Activated gamma-delta T cell (primary cell): ENCODE data around the gene GNE.
"Not testable (repeated sequence)": the region's sequence is repeated elsewhere in the genome, so short reads cannot be mapped to it uniquely, and the experiment has no call there.

Experiments used
- DNase-seq: peaks from one replicate; lab custom pipeline; 2025; lab: John Stamatoyannopoulos, UW

The GNE gene

DNA sequence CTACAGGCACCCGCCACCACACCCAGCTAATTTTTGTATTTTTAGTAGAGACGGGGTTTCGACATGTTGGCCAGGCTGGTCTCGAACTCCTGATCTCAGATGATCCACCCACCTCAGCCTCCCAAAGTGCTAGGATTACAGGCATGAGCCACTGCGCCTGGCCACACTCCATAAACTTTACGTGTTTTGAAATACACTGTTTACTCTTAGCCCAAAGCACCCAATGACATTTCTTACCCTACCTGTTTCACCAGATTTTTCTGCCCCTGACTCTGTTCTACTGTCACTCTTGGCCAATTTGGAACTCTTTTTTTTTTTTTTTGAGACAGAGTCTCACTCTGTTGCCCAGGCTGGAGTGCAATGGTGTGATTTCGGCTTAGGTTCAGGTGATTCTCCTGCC lies 15.1 kb upstream of the GNE start:
- DNase-seq = not testable (repeated sequence)

- no peak for DNase-seq
Measured at GRCh38 chr9:36268007-36268427, 9.8 kb upstream of the GNE start.

GRCh38 chr9:36264896-36265295 lies 6.6 kb upstream of the GNE start:
- DNase-seq = no peak

- no peak for DNase-seq
Measured at GRCh38 chr9:36263683-36264082, 5.4 kb upstream of the GNE start.

DNA sequence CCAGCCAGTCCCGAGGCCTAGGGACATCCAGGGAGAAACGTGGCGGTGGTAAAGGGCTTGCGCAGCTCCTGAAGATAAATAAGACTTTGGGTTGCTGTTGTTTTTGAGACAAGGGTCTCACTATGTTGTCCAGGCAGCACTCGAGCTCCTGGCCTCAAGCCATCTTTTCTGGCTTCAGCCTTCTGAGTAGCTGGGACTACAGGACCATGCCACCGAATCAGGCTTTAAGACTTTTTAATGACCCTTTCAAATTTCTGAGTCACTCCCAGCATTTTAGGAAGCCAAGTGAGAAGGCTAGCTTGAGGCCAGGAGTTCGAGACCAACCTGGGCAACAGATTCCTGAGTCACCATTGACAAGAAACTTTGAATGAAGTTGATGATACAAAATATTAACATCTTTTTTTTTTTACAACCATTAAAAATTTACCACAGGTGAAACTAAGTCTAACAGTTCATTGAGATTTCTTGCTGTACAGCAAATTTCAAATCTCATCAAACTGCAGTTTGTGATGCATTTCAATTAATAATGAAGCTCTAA lies 817 bp upstream of the GNE start:
- no peak for DNase-seq

DNA sequence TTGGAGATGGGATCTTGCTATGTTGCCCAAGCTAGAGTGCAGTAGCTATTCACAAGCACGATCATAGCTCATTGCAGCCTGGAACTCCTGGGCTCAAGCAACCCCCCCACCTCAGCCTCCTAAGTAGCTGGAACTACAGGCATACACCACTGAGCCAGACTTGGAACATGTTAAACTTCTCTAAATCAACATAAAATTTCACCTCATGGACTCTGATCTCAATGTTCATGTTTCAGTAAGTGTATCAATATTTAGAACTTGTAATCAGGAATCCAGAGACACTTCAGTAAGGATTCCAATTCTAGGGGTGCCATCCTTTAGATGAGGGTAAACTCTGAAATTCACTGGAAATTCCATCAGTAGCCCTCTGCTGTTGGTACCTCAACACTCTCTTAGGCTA lies 6.8 kb downstream of the GNE start:
- no peak for DNase-seq

DNA sequence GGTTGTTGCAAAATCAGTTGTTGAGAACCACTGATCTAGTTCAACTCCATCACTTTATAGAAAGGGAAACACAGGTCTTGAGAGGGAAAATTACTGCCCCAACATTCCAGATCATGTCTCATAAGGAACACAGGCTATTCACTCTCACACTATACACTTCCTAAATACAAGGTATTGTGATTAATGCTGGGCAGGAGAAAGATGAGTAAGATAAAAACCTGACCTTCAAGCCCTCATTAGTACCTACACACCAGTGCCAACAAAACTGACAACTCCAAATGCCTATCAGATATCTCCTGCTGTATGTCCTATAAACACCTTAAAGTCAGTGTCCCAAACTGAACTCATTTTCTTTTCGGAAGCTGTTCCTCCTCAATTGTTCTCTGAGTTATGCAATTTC lies 8.2 kb downstream of the GNE start:
- DNase-seq = no peak

DNA sequence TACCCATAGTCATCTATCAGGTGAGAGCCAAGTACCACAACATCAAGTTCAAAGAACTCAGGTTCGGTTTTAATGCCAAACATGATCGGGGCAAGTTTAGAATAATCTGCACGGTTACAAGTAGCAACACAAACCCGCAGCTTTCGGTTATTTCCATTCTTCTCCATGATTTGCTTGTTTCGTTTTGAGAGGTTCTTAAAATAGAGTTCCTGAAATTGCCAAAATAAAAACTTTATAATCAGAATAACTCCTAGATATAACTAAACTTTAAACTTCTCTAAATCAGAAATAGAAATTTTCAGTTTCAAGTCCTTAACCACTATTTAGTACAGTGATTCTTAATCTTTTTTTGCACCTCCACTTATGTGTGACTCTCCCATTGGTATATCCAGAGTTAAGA lies 9.1 kb downstream of the GNE start:
- DNase-seq = no peak

GRCh38 chr9:36248061-36248460 lies 10.2 kb downstream of the GNE start:
- DNase-seq = not testable (repeated sequence)

DNA sequence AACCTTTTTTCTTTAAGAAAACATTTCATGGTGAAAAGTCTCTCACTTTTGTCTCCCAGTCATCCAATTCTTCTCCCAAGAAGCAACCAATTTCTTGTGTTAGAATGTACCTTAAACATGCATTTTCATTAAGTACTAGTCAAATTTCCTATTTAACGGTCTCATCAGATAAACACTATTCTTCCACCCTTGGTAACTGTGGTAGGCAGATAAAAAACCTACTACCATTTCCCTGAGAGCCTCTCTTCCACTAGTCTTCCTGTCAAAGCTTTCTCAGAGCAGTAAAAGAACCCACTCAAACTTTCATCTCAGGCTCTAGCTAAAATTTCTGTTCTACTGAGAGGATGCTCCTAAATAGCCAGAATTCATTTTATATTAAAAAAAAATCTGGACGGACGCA lies 10.9 kb downstream of the GNE start:
- no peak for DNase-seq

DNA sequence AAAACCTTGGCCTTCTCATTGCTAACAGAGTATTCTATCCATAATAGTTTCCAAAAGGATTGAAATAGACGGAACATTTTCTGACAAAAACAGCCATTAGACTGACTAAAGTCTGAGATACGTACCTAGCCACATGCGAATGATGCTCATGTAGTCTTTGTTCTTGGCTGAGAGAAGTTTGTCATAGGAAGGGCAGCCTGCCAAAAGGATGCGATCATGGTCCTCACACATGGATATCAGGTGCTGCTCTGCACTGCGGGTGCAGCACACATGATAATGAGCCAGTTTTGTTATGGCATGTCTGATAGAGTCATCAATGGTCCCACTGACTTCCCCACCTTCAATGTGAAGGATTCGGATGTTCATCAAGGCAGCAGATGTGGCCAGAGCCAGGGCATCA lies 12.3 kb downstream of the GNE start:
- DNase-seq = no peak

DNA sequence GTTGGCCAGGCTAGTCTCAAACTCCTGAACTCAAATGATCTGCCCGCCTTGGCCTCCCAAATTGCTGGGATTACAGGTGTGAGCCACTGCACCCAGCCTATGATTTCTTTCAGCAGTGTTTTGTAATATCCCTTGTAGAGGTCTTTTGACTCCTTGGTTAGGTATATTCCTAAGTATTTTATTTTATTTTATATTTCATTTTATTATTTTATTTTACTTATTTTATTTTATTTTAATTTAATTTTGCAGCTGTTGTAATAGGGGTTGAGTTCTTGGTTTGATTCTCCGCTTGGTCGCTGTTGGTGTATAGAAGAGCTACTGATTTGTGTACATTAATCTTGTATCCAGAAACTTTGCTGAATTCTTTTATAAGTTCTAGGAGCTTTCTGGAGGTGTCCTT lies 18.6 kb downstream of the GNE start:
- DNase-seq = not testable (repeated sequence)

DNA sequence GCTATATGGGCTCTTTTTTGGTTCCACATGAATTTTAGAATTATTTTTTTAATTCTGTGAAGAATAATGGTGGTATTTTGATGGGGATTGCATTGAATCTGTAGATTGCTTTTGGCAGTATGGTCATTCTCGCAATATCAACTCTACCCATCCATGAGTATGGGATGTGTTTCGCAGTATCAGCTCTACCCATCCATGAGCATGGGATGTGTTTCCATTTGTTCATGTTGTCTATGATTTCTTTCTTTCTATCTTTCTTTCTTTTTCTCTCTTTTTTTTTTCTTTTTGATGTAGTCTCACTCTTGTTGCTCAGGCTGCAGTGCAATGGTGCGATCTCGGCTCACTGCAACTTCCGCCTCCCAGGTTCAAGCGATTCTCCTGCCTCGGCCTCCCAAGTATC lies 19.0 kb downstream of the GNE start:
- not testable (repeated sequence) for DNase-seq

GRCh38 chr9:36237230-36237629 lies 21.0 kb downstream of the GNE start:
- DNase-seq = no peak

DNA sequence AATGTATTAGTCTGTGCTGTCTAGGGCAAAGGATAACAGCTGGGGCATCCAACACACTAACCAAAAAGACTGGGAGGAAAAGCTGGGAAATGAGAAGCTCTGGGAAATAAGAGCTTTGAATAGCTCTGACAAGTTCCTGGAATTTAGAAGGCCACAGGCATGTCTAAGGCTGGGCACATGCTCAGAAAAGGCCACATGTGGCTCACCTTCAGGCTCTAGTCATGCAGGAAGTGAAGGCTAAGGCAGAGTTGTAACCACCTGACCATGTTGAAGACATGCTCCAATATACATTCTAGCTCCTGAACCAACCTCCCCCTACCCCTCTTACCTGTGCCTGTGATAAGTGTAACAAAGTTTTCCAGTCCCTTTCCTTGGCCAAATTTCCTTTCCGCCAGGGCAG lies 35.8 kb downstream of the GNE start:
- DNase-seq = no peak

DNA sequence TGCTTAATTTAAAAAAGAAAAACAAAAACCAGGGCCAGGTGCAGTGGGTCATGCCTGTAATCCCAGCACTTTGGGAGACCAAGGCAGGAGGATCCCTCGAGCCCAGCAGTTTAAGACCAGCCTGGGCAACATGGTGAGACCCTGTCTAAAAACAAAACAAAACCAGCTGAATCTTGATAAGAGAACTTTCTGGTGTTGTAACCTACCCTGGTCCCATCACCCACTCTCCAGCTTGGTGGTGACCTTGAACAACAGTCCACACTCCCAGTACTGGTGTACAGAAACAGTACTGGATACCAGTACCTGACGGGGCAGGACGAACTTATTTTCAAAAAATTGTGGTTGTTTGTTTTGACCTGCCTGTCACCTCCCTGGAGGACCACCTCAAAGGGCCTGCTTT lies 36.6 kb downstream of the GNE start:
- no peak for DNase-seq

- no peak for DNase-seq
Measured at GRCh38 chr9:36218411-36218901, 39.8 kb downstream of the GNE start.

DNA sequence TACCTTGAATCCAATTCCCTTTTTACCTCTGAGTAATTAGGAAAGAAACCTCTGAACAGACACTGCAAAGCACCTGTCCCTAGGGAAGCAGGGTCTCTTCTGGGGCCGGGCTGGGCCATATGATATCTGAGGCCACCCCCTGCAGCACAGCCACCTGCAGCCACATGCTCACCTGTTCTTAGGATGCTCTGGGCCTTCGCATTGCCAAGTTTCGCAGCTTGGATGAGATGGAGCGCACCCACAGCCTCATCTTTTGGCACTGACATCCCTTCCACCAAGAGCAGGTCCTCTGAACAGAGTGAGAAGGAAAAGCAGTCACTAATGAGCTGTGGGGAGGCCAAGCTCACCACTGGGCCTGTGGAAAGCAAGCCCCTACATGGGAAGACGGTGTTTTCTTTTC lies 40.2 kb downstream of the GNE start:
- no peak for DNase-seq

GRCh38 chr9:36217256-36217968 lies 40.8 kb downstream of the GNE start:
- no peak for DNase-seq

DNA sequence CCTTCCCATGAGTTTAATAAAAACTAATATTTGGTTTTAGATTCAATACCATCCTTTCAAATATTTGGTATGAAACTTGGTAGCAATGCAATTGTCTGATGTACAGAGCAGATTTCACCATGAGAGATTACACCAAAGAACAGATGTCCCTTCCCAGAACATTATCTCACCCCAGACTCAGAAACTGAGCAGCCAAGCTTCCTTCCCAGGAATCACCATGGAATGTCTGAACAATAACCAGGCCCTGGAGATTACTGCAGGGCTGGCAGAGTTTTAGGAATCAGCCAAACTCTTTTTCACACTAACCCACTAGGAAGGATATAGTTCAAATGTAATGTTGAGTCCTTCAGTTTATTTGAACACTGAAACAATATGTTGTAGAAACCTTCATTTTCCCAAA lies 43.7 kb downstream of the GNE start:
- no peak for DNase-seq

DNA sequence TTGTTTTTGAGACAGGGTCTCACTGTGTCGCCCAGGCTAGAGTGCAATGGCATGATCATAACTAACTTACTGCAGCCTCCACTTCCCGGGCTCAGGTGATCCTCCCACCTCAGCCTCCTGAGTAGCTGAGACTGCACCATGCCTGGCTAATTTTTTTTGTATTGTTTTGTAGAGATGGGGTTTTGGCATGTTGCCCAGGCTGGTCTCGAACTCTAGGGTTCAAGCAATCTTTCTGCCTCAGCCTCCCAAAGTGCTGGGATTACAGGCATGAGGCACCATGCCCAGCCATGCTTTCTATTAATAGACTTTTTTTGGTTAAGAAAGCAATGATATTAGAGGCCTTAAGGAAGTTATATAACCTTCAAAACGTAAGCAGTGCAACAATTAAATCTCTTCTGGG lies 44.3 kb downstream of the GNE start:
- no peak for DNase-seq

DNA sequence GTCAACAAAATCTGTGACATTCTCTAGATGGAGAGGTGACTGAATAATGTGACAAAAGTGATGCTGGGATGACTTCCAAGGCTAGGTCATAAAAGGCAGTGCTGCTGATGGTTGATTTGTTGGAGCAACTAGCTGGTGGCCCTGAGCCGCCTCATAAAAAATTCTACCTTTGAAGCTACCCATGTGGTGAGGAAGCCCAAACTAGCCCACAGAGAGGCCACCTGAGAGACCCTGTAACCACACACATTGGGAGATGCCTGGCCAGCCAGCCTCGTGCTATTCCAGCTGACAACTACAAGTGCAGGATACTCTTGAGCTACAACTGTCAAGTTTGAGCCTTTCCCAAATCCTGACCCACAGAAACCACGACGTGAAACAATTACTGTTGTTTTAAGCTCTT lies 44.9 kb downstream of the GNE start:
- no peak for DNase-seq

DNA sequence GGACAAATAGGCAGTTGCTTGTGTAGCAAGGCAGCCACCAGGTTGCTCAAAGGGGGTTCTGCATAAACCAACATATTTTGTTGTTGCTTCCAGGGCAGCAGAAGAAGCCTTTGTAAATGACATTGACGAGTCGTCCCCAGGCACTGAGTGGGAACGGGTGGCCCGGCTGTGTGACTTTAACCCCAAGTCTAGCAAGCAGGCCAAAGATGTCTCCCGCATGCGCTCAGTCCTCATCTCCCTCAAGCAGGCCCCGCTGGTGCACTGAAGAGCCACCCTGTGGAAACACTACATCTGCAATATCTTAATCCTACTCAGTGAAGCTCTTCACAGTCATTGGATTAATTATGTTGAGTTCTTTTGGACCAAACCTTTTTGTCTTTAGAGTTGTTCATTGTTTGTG lies 46.7 kb downstream of the GNE start:
- DNase-seq = no peak

DNA sequence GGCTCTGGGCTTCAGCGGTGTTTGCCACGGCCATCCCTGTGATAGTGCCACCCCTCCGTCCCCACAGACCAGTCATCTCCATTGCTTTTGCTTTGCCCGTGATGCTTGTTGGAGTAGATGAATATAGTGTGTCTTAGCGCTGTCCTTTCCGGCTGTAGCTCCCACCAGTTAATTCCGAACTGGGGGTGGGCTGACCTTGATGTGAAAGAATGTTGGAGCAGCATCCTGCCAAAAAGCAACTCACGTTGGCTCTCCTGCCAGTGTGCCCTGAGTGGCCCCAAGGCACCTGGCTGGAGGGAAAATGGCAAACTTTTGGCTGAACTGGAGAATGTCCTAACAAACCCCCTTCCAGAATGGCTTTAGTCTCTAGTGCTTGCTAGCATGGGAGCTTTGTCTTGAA lies 47.5 kb downstream of the GNE start:
- DNase-seq = no peak
